OCI-LY1 (cell line): Measurements from ENCODE around the gene MDFIC.

ENCODE experiments used
- CTCF ChIP-seq: fragments of 200-600 bp; sonication (generic), shearing (Covaris generic); IDR thresholded peaks from 2 replicates; pipeline ENCODE4 v1.5.1; 2017; ENCODE audit warnings: mild to moderate bottlenecking, antibody characterized with exemption, low read length, moderate library complexity, mixed read lengths
- EZH2 ChIP-seq: fragments of 200-600 bp; sonication (generic), shearing (Covaris generic); IDR thresholded peaks from 2 replicates; pipeline ENCODE4 v1.8.0; 2017; ENCODE audit warnings: borderline replicate concordance, mixed run types, mild to moderate bottlenecking, antibody characterized with exemption, low read length, moderate library complexity, mixed read lengths

- TF ChIP-seq CTCF = no peak
- no peak for TF ChIP-seq EZH2
Measured at GRCh38 chr7:114934713-114935112, 12.8 kb downstream of the MDFIC start.
